Measurements from ENCODE around the gene ADD1.

DNA sequence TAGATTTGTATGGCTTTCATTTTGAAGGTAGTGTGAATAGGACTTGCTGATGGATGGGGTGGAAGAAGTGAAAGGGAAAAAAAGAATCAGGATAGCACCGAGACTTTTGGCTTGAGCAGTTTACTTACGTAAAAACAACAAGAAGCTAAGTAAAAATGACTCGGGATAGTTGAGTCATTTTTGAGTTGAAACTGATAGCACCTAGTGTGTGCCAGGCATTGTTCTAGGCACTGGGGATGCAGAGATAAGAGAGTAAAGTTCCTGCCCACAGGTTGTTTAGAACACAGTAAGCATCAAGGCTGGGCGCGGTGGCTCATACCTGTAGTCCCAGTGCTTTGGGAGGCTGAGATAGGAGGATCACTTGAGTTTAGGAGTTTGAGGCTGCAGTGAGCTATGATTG, 34.7 kb downstream of the ADD1 start:
- TF ChIP-seq, protein P1, sequence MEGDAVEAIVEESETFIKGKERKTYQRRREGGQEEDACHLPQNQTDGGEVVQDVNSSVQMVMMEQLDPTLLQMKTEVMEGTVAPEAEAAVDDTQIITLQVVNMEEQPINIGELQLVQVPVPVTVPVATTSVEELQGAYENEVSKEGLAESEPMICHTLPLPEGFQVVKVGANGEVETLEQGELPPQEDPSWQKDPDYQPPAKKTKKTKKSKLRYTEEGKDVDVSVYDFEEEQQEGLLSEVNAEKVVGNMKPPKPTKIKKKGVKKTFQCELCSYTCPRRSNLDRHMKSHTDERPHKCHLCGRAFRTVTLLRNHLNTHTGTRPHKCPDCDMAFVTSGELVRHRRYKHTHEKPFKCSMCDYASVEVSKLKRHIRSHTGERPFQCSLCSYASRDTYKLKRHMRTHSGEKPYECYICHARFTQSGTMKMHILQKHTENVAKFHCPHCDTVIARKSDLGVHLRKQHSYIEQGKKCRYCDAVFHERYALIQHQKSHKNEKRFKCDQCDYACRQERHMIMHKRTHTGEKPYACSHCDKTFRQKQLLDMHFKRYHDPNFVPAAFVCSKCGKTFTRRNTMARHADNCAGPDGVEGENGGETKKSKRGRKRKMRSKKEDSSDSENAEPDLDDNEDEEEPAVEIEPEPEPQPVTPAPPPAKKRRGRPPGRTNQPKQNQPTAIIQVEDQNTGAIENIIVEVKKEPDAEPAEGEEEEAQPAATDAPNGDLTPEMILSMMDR (optimal IDR thresholded peaks at IDR 0.05 in 1 of 3, IDR thresholded peaks at IDR 0.05 in 1 of 3, conservative IDR thresholded peaks at IDR 0.05 in 1 of 3; ENCODE audit: extremely low read depth in 1 of 3, insufficient read depth in 2 of 3, low read length in 3 of 3), result no peak
- no peak for TF ChIP-seq EZH2 (IDR thresholded peaks at IDR 0.05; ENCODE audit: low read length)
